GM20431 (cell line): Measurements from ENCODE around the gene RFX1.

ENCODE experiments used
- in situ Hi-C: fragments of 300-500 bp; cut with MseI, MboI; formaldehyde crosslinking; loops from one replicate; pipeline ENCODE4 v1.15.0; 2020; ENCODE audit warnings: low sequenced_read_pairs; ENCODE audit not compliant: unreplicated experiment

Gene RFX1

GRCh38 chr19:13964776-13965175 lies 41.3 kb downstream of the RFX1 start:
- in situ Hi-C loops, result no loop called here

GRCh38 chr19:13963603-13964105 lies 42.5 kb downstream of the RFX1 start:
- in situ Hi-C loops, result no loop called here

GRCh38 chr19:13962699-13963602 lies 43.2 kb downstream of the RFX1 start:
- in situ Hi-C loops, result no loop called here

- in situ Hi-C loops, result no loop called here
Observed at GRCh38 chr19:13961826-13962698, 44.1 kb downstream of the RFX1 start.

- in situ Hi-C loops, result no loop called here
Observed at GRCh38 chr19:13960863-13961784, 45.0 kb downstream of the RFX1 start.

GRCh38 chr19:13959962-13960862 lies 45.9 kb downstream of the RFX1 start:
- in situ Hi-C loops, result no loop called here

GRCh38 chr19:13959141-13959961 lies 46.8 kb downstream of the RFX1 start:
- in situ Hi-C loops, result no loop called here

- in situ Hi-C loops, result no loop called here
Observed at GRCh38 chr19:13958043-13958442, 48.1 kb downstream of the RFX1 start.

- in situ Hi-C loops, result no loop called here
Observed at GRCh38 chr19:13957051-13957450, 49.1 kb downstream of the RFX1 start.

GRCh38 chr19:13956365-13956744 lies 49.8 kb downstream of the RFX1 start:
- in situ Hi-C loops, result no loop called here

- in situ Hi-C loops, result no loop called here
Observed at GRCh38 chr19:13955662-13956364, 50.3 kb downstream of the RFX1 start.

GRCh38 chr19:13954185-13954584 lies 51.9 kb downstream of the RFX1 start:
- in situ Hi-C loops, result no loop called here

- in situ Hi-C loops, result no loop called here
Observed at GRCh38 chr19:13952931-13953531, 53.1 kb downstream of the RFX1 start.

- in situ Hi-C loops, result no loop called here
Observed at GRCh38 chr19:13952154-13952930, 53.8 kb downstream of the RFX1 start, which contains the start of gene DCAF15. TSS of gene DCAF15 (plus strand) at chr19:13952509. CDS start at chr19:13952513, 4 bp downstream.

- in situ Hi-C loops, result no loop called here
Observed at GRCh38 chr19:13951799-13952153, 54.3 kb downstream of the RFX1 start.

GRCh38 chr19:13951043-13951442 lies 55.1 kb downstream of the RFX1 start:
- in situ Hi-C loops, result no loop called here
